Skin of body (tissue), 2 donors: Measurements from ENCODE around the gene TFB2M. TPM values are rescaled to one million over a fixed set of nuclear protein-coding genes. Genes with fewer than 3 reads are reported as not detected.
"Not testable (repeated sequence)": the region's sequence is repeated elsewhere in the genome, so short reads cannot be mapped to it uniquely, and the experiment has no call there.

Source experiments
- DNase-seq: peaks from one replicate; lab custom pipeline; 2025; lab: John Stamatoyannopoulos, UW
- total RNA-seq: library from RNA; depleted of rRNA; stranded (reverse); fragments of >200 nt; gene quantifications from one replicate; pipeline ENCODE4 v1.2.3, GENCODE V29; 2014

Gene TFB2M
- total RNA-seq = 15.5 TPM

- DNase-seq = peak; percentile 97
Measured at GRCh38 chr1:246566128-246566812, at the start of gene TFB2M, which contains the start of gene CNST. Gene TFB2M (minus strand): TSS chr1:246566261. CDS start chr1:246566138, 123 bp downstream. Gene CNST (plus strand): TSS chr1:246566456. CDS start chr1:246591563, 25,107 bp downstream.

GRCh38 chr1:246613096-246613758 lies 47.2 kb upstream of the TFB2M start:
- DNase-seq = no peak

GRCh38 chr1:246609632-246610031 lies 43.6 kb upstream of the TFB2M start:
- DNase-seq = no peak

GRCh38 chr1:246608616-246609376 lies 42.7 kb upstream of the TFB2M start:
- DNase-seq = peak; percentile 51

GRCh38 chr1:246607462-246607861 lies 41.4 kb upstream of the TFB2M start:
- no peak for DNase-seq

GRCh38 chr1:246605231-246605630 lies 39.2 kb upstream of the TFB2M start:
- not testable (repeated sequence) for DNase-seq

GRCh38 chr1:246602194-246602593 lies 36.1 kb upstream of the TFB2M start:
- no peak for DNase-seq

- DNase-seq = no peak
Measured at GRCh38 chr1:246600579-246600978, 34.5 kb upstream of the TFB2M start.

- DNase-seq = no peak
Measured at GRCh38 chr1:246599315-246599714, 33.3 kb upstream of the TFB2M start.

GRCh38 chr1:246597971-246598370 lies 31.9 kb upstream of the TFB2M start:
- DNase-seq = no peak

- peak; percentile 25 for DNase-seq
Measured at GRCh38 chr1:246597340-246597739, 31.3 kb upstream of the TFB2M start.

- no peak for DNase-seq
Measured at GRCh38 chr1:246595146-246595545, 29.1 kb upstream of the TFB2M start.

- DNase-seq = peak; percentile 14
Measured at GRCh38 chr1:246592695-246593094, 26.6 kb upstream of the TFB2M start.

- DNase-seq = no peak
Measured at GRCh38 chr1:246591958-246592357, 25.9 kb upstream of the TFB2M start.

- DNase-seq = no peak
Measured at GRCh38 chr1:246591504-246591903, 25.4 kb upstream of the TFB2M start.

- no peak for DNase-seq
Measured at GRCh38 chr1:246591047-246591446, 25.0 kb upstream of the TFB2M start.

GRCh38 chr1:246589919-246590318 lies 23.9 kb upstream of the TFB2M start:
- DNase-seq = not testable (repeated sequence)

GRCh38 chr1:246588159-246588721 lies 22.2 kb upstream of the TFB2M start:
- no peak for DNase-seq

- no peak for DNase-seq
Measured at GRCh38 chr1:246587606-246588005, 21.5 kb upstream of the TFB2M start.

GRCh38 chr1:246587032-246587431 lies 21.0 kb upstream of the TFB2M start:
- no peak for DNase-seq

GRCh38 chr1:246583448-246584185 lies 17.6 kb upstream of the TFB2M start:
- DNase-seq = no peak
